ENCODE results near the gene APOBEC3F.

DNA sequence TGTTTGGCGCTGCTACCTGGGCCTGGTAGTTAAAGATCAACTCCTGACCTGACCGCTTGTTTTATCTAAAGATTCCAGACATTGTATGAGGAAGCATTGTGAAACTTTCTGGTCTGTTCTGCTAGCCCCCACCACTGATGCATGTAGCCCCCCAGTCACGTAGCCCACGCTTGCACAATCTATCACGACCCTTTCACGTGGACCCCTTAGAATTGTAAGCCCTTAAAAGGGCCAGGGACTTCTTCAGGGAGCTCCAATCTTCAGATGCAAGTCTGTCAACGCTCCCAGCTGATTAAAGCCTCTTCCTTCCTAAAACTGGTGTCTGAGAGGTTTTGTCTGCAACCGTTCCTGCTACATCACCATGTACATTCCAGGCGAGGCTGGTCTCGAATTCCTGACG is 15.0 kb downstream of the APOBEC3F start:
- TF ChIP-seq CTCF (IDR thresholded peaks at IDR 0.05) (no peak), POLR2A (IDR thresholded peaks at IDR 0.05) (no peak)

All from thyroid gland (tissue), 4 donors.